ENCODE data around the gene SUGP1.

The SUGP1 gene

DNA sequence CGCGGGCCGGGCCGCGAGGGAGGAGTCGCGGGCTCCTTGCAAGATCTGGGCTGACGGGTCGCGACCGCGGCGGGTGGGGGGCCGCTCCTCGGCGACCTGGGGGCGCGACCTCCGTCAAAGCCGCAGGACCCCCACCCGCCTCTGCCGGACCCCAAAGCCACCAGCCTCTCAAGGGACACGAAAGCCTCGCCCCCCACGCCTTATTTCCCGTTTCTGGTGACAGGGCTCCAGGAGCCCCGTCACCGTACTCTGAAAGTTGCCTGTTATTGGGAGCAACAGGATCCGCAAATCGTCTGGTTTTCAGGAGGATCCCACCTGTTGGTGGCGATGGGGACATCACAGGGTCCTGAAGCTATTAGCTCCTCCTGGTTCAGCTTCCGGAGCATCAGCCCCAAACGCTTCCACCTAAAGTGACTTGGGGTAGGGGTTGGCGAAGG is 850 bp upstream of the SUGP1 start:
- peaks cover 36% of the 10 kb centered on the region for H3K36me3 ChIP-seq
- H3K4me1 ChIP-seq (ENCODE audit: control insufficient read depth in 1 of 2, insufficient read depth in 1 of 2, low read depth in 1 of 2, low read length in 1 of 2): peaks cover 42 to 58% of the 10 kb centered on the region in 2 experiments
- peak overlapping the region; percentile 95 for H3K27ac ChIP-seq
- TF ChIP-seq, protein P1, sequence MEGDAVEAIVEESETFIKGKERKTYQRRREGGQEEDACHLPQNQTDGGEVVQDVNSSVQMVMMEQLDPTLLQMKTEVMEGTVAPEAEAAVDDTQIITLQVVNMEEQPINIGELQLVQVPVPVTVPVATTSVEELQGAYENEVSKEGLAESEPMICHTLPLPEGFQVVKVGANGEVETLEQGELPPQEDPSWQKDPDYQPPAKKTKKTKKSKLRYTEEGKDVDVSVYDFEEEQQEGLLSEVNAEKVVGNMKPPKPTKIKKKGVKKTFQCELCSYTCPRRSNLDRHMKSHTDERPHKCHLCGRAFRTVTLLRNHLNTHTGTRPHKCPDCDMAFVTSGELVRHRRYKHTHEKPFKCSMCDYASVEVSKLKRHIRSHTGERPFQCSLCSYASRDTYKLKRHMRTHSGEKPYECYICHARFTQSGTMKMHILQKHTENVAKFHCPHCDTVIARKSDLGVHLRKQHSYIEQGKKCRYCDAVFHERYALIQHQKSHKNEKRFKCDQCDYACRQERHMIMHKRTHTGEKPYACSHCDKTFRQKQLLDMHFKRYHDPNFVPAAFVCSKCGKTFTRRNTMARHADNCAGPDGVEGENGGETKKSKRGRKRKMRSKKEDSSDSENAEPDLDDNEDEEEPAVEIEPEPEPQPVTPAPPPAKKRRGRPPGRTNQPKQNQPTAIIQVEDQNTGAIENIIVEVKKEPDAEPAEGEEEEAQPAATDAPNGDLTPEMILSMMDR (IDR thresholded peaks at IDR 0.05): no peak
- no peaks in the 10 kb centered on the region for H3K9me3 ChIP-seq
- no peaks in the 10 kb centered on the region for H3K27me3 ChIP-seq
- H3K4me3 ChIP-seq (ENCODE audit: low read depth in 1 of 2, low read length in 1 of 2): peak overlapping the region; percentile 97 to 98

DNA sequence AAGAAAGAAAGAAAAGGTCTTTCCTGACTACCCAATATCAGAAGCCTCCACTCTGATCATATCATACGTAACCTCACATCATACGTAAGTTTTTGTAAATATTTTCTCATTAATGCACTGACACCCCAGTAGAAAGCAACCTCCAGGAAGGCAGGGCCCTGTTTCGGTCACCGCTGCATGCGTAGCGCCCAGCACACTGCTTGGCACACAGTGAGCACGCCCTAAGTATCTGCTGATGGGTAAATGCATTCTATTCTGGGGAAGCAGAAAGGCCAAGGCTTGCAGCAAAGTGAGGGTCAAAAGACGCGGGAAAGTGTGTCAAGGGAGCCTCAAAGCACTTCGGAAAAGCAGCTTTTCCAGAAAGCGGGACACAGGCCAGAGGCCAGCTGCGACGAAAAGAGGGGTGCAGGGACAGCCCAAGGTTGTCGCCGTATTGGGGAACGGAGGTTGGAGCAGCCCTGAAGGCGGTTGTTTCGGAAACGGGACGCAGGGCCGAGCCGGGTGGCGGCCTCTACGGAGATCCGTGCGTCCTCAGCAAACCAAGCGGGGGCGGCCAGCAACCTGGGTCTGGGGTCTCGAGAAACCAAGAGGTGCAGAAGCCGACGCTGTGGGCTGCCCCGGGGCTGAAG is 463 bp downstream of the SUGP1 start:
- H3K36me3 ChIP-seq: peaks cover 34% of the 10 kb centered on the region
- peaks cover 38 to 48% of the 10 kb centered on the region in 2 experiments for H3K4me1 ChIP-seq (ENCODE audit: control insufficient read depth in 1 of 2, insufficient read depth in 1 of 2, low read depth in 1 of 2, low read length in 1 of 2)
- peak overlapping the region; percentile 97 to 98 for H3K4me3 ChIP-seq (ENCODE audit: low read depth in 1 of 2, low read length in 1 of 2)
- peak overlapping the region; percentile 95 for H3K27ac ChIP-seq
- TF ChIP-seq, protein P1 (IDR thresholded peaks at IDR 0.05): no peak
- no peaks in the 10 kb centered on the region for H3K9me3 ChIP-seq
- no peaks in the 10 kb centered on the region for H3K27me3 ChIP-seq

DNA sequence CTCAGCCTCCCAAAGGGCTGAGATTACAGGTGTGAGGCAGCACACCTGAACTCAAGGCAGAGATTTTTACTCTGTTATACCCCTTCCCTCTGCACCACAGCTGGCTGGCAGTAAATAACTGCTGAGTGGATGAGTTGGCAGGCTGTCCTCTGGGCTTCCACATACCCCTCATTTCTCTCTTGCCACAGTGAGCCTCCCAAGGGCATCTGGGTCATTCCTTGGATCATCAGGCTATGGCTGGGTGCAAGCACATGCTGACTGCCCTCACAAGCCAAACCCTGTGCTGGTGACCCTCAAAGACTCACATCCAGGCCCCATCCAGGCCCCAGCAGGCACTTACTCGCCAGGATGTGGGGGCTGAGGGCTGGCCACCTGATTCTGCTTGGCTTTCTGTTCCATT is 4.2 kb downstream of the SUGP1 start:
- peaks cover 4 to 13% of the 10 kb centered on the region in 2 experiments for H3K4me1 ChIP-seq (ENCODE audit: control insufficient read depth in 1 of 2, insufficient read depth in 1 of 2, low read depth in 1 of 2, low read length in 1 of 2)
- H3K36me3 ChIP-seq: peaks cover 54% of the 10 kb centered on the region
- TF ChIP-seq, protein P1 (IDR thresholded peaks at IDR 0.05): no peak
- H3K4me3 ChIP-seq (ENCODE audit: low read depth in 1 of 2, low read length in 1 of 2): no peak overlapping the region
- H3K9me3 ChIP-seq: no peaks in the 10 kb centered on the region
- H3K27me3 ChIP-seq: no peaks in the 10 kb centered on the region
- no peak overlapping the region for H3K27ac ChIP-seq

DNA sequence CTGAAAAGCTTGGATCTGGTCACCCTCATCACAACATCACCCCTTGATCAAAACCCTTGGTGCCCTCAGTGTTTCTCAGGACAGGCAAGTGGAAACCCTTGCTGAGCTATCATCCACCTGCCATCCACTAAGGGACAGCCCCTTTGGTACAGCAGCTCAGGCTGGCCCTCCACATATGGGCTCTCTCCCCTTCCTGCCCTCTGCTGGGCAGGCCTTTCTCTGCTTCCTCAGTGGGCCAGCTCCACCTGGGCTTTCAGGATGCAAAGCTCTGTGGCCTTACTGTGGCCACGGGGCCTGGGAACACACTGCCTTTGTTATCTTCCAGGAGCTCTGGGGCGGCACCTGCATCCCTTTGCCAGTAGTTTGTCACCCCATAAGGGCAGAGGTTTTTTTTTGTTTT is 4.9 kb downstream of the SUGP1 start:
- H3K4me3 ChIP-seq (ENCODE audit: low read depth in 1 of 2, low read length in 1 of 2): no peak overlapping the region
- H3K36me3 ChIP-seq: peaks cover 60% of the 10 kb centered on the region
- peaks cover 4 to 13% of the 10 kb centered on the region in 2 experiments for H3K4me1 ChIP-seq (ENCODE audit: control insufficient read depth in 1 of 2, insufficient read depth in 1 of 2, low read depth in 1 of 2, low read length in 1 of 2)
- H3K27me3 ChIP-seq: no peaks in the 10 kb centered on the region
- no peak overlapping the region for H3K27ac ChIP-seq
- H3K9me3 ChIP-seq: no peaks in the 10 kb centered on the region
- TF ChIP-seq, protein P1 (IDR thresholded peaks at IDR 0.05): no peak

DNA sequence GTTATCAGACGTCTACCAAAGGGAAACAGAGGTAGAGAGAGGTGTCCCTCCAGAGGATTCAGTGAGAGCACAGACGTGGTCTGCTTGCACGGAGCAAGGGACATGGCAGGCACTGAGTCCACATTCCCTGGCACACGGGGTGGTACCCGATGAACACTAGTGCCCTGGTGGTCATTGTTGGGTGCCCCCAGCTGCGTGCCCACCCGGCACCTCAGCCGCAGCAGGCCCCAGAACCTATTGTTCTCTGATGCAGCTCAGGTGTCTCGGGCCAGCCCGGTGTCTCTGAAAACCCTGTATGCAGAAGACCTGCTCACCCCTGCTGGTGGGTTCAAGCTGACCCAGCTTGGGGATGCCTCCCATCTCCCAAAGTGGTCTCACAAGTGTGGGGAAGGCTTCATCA is 11.9 kb downstream of the SUGP1 start:
- TF ChIP-seq, protein P1 (IDR thresholded peaks at IDR 0.05): no peak

More for the DNA sequence above, 11.9 kb downstream of the SUGP1 start:
- peaks cover 98% of the 10 kb centered on the region for H3K36me3 ChIP-seq
- H3K27me3 ChIP-seq: no peaks in the 10 kb centered on the region
- no peaks in the 10 kb centered on the region for H3K4me1 ChIP-seq (ENCODE audit: control insufficient read depth in 1 of 2, insufficient read depth in 1 of 2, low read depth in 1 of 2, low read length in 1 of 2)
- no peaks in the 10 kb centered on the region for H3K9me3 ChIP-seq
- no peak overlapping the region for H3K4me3 ChIP-seq (ENCODE audit: low read depth in 1 of 2, low read length in 1 of 2)
- no peak overlapping the region for H3K27ac ChIP-seq
